Measurements from ENCODE around the gene HIVEP3.

GRCh38 chr1:41535276-41535675, 383.4 kb downstream of the HIVEP3 start:
- TF ChIP-seq, protein P1, sequence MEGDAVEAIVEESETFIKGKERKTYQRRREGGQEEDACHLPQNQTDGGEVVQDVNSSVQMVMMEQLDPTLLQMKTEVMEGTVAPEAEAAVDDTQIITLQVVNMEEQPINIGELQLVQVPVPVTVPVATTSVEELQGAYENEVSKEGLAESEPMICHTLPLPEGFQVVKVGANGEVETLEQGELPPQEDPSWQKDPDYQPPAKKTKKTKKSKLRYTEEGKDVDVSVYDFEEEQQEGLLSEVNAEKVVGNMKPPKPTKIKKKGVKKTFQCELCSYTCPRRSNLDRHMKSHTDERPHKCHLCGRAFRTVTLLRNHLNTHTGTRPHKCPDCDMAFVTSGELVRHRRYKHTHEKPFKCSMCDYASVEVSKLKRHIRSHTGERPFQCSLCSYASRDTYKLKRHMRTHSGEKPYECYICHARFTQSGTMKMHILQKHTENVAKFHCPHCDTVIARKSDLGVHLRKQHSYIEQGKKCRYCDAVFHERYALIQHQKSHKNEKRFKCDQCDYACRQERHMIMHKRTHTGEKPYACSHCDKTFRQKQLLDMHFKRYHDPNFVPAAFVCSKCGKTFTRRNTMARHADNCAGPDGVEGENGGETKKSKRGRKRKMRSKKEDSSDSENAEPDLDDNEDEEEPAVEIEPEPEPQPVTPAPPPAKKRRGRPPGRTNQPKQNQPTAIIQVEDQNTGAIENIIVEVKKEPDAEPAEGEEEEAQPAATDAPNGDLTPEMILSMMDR (IDR thresholded peaks at IDR 0.05), result no peak
- no peak for TF ChIP-seq POLR2A (IDR thresholded peaks at IDR 0.05)

All from body of pancreas (tissue), 4 donors.